H9 (cell line): Measurements from ENCODE around the gene CFAP157. TPM values are rescaled to one million over a fixed set of nuclear protein-coding genes. Genes with fewer than 3 reads are reported as not detected.

ENCODE experiments used
- DNase-seq: peaks from one replicate; pipeline ENCODE4 v3.0.0-alpha.2; 2017
- H2AFZ ChIP-seq: one replicate; pipeline ENCODE4 v1.6.1; 2013; ENCODE audit warnings: mild to moderate bottlenecking, low read length, control low read depth, moderate library complexity
- H2AK5ac ChIP-seq: 2 replicates; pipeline ENCODE4 v1.6.1; 2013; ENCODE audit warnings: low read length, control low read depth, mixed read lengths; ENCODE audit not compliant: insufficient read length
- H2BK120ac ChIP-seq: one replicate; pipeline ENCODE4 v1.6.1; 2013; ENCODE audit warnings: low read depth, mild to moderate bottlenecking, low read length, control low read depth, inconsistent platforms; ENCODE audit not compliant: poor library complexity, severe bottlenecking
- H2BK12ac ChIP-seq: 2 replicates; pipeline ENCODE4 v1.6.1; 2013; ENCODE audit warnings: low read length, control low read depth, mixed read lengths, low read depth; ENCODE audit not compliant: insufficient read length
- H2BK15ac ChIP-seq: 2 replicates; pipeline ENCODE4 v1.6.1; 2013; ENCODE audit warnings: low read depth, low read length, control low read depth
- H2BK20ac ChIP-seq: one replicate; pipeline ENCODE4 v1.6.1; 2013; ENCODE audit warnings: low read depth, mild to moderate bottlenecking, low read length, control low read depth, inconsistent platforms; ENCODE audit not compliant: poor library complexity, severe bottlenecking
- H2BK5ac ChIP-seq: 2 replicates; pipeline ENCODE4 v1.6.1; 2013; ENCODE audit warnings: low read length, control low read depth, mixed read lengths; ENCODE audit not compliant: insufficient read length
- H3K14ac ChIP-seq: 2 replicates; pipeline ENCODE4 v1.6.1; 2013; ENCODE audit warnings: low read length, control low read depth; ENCODE audit not compliant: insufficient read depth
- H3K18ac ChIP-seq: 2 replicates; pipeline ENCODE4 v1.6.1; 2013; ENCODE audit warnings: low read depth, mild to moderate bottlenecking, mixed read lengths, low read length, control low read depth; ENCODE audit not compliant: insufficient read length
- H3K23ac ChIP-seq: 2 replicates; pipeline ENCODE4 v1.6.1; 2013; ENCODE audit warnings: low read length, control low read depth, mixed read lengths, low read depth; ENCODE audit not compliant: insufficient read length
- H3K23me2 ChIP-seq: 2 replicates; pipeline ENCODE4 v1.6.1; 2013; ENCODE audit warnings: low read depth, mild to moderate bottlenecking, mixed read lengths, low read length, control low read depth; ENCODE audit not compliant: insufficient read length, poor library complexity, severe bottlenecking
- H3K27ac ChIP-seq: 2 replicates; pipeline ENCODE4 v1.5.1; 2013; ENCODE audit warnings: low read length, control low read depth, mixed read lengths, low read depth; ENCODE audit not compliant: insufficient read length
- H3K27me3 ChIP-seq: 2 replicates; pipeline ENCODE4 v1.6.1; 2013; ENCODE audit warnings: low read length, control low read depth, inconsistent platforms; ENCODE audit not compliant: insufficient read depth
- H3K4ac ChIP-seq: 2 replicates; pipeline ENCODE4 v1.6.1; 2013; ENCODE audit warnings: low read depth, mild to moderate bottlenecking, control low read depth, inconsistent platforms, low read length, moderate library complexity
- H3K4me1 ChIP-seq: 2 replicates; pipeline ENCODE4 v1.6.1; 2013; ENCODE audit warnings: low read length, control low read depth, inconsistent platforms; ENCODE audit not compliant: insufficient read depth
- H3K4me2 ChIP-seq: 2 replicates; pipeline ENCODE4 v1.6.1; 2013; ENCODE audit warnings: low read length, control low read depth, mixed read lengths; ENCODE audit not compliant: insufficient read length, insufficient read depth
- H3K56ac ChIP-seq: 2 replicates; pipeline ENCODE4 v1.6.1; 2013; ENCODE audit warnings: low read depth, mild to moderate bottlenecking, mixed read lengths, low read length, control low read depth; ENCODE audit not compliant: insufficient read length
- H3K79me1 ChIP-seq: 2 replicates; pipeline ENCODE4 v1.6.1; 2013; ENCODE audit warnings: low read depth, mild to moderate bottlenecking, moderate library complexity, low read length, control low read depth, inconsistent platforms; ENCODE audit not compliant: insufficient read depth, poor library complexity, severe bottlenecking
- H3K79me2 ChIP-seq: 2 replicates; pipeline ENCODE4 v1.6.1; 2013; ENCODE audit warnings: low read length, control low read depth, inconsistent platforms; ENCODE audit not compliant: insufficient read depth
- H3K9ac ChIP-seq: 2 replicates; pipeline ENCODE4 v1.6.1; 2013; ENCODE audit warnings: low read length, control low read depth, mixed read lengths; ENCODE audit not compliant: insufficient read length; ENCODE audit errors: extremely low read depth
- H3K9me3 ChIP-seq: one replicate; pipeline ENCODE4 v1.6.1; 2013; ENCODE audit warnings: low read depth, low read length, inconsistent platforms; ENCODE audit not compliant: control insufficient read depth
- H3T11ph ChIP-seq: one replicate; pipeline ENCODE4 v1.6.1; 2013; ENCODE audit warnings: mild to moderate bottlenecking, low read length, control low read depth, inconsistent platforms
- H4K20me1 ChIP-seq: one replicate; pipeline ENCODE4 v1.6.1; 2013; ENCODE audit not compliant: control insufficient read depth, insufficient read length, insufficient read depth
- H4K5ac ChIP-seq: 2 replicates; pipeline ENCODE4 v1.6.1; 2013; ENCODE audit warnings: low read depth, mild to moderate bottlenecking, mixed read lengths, low read length, control low read depth; ENCODE audit not compliant: insufficient read length
- H4K8ac ChIP-seq: replicated peaks from 2 replicates; pipeline ENCODE4 v1.6.1; 2013; ENCODE audit warnings: low read length, control low read depth, mixed read lengths, low read depth; ENCODE audit not compliant: insufficient read length
- H4K91ac ChIP-seq: 2 replicates; pipeline ENCODE4 v1.6.1; 2013; ENCODE audit warnings: low read depth, mild to moderate bottlenecking, moderate library complexity, mixed read lengths, low read length, control low read depth; ENCODE audit not compliant: insufficient read length
- H3K27ac Mint-ChIP-seq, 3 experiments: 2 replicates in 2 of 3; 3 replicates in 1 of 3; pipeline ENCODE4 v1.8.0; 2020 to 2021; ENCODE audit warnings: mixed read lengths in 3 of 3, mild to moderate bottlenecking in 1 of 3, moderate library complexity in 1 of 3
- H3K27me3 Mint-ChIP-seq: 2 replicates; pipeline ENCODE4 v1.8.0; 2021; ENCODE audit warnings: low read depth, mild to moderate bottlenecking, moderate library complexity, mixed read lengths
- H3K36me3 Mint-ChIP-seq, 3 experiments: 2 replicates in 2 of 3; 3 replicates in 1 of 3; pipeline ENCODE4 v1.8.0; 2020 to 2021; ENCODE audit warnings: low read depth in 3 of 3, mixed read lengths in 3 of 3; ENCODE audit not compliant: insufficient read depth in 1 of 3
- H3K4me1 Mint-ChIP-seq, 2 experiments: 2 replicates each; pipeline ENCODE4 v1.8.0; 2020; ENCODE audit warnings: mixed read lengths in 2 of 2
- H3K4me3 Mint-ChIP-seq, 2 experiments: 2 replicates in 1 of 2; 3 replicates in 1 of 2; pipeline ENCODE4 v1.8.0; 2020 to 2021; ENCODE audit warnings: mild to moderate bottlenecking in 2 of 2, mixed read lengths in 2 of 2, moderate library complexity in 1 of 2
- H3K9me3 Mint-ChIP-seq, 2 experiments: 2 replicates in 1 of 2; 3 replicates in 1 of 2; pipeline ENCODE4 v1.8.0; 2020; ENCODE audit warnings: mild to moderate bottlenecking in 2 of 2, mixed read lengths in 2 of 2, moderate library complexity in 1 of 2
- WGBS: extraction: QIAGEN DNeasy Blood & Tissue Kit; methylation state at CpG from one replicate; pipeline ENCODE4 v1.1.7; 2013; ENCODE audit warnings: missing lambda C conversion rate, low lambda C conversion rate, mixed read lengths; ENCODE audit not compliant: insufficient read length; ENCODE audit errors: extremely low coverage; 5-methylcytosine and 5-hydroxymethylcytosine counted together
- total RNA-seq: library from RNA; stranded (reverse); gene quantifications from 2 replicates; pipeline ENCODE4 v1.2.1, GENCODE V29; 2021
- TF ChIP-seq, protein P1 (sequence below): fragments of 200-600 bp; sonication (generic); conservative IDR thresholded peaks from 3 replicates; pipeline ENCODE4 v1.8.0; 2021; ENCODE audit warnings: antibody characterized with exemption, mild to moderate bottlenecking

CFAP157 gene
- total RNA-seq, 1 experiment from 2014 or later: 0.22 TPM

DNA sequence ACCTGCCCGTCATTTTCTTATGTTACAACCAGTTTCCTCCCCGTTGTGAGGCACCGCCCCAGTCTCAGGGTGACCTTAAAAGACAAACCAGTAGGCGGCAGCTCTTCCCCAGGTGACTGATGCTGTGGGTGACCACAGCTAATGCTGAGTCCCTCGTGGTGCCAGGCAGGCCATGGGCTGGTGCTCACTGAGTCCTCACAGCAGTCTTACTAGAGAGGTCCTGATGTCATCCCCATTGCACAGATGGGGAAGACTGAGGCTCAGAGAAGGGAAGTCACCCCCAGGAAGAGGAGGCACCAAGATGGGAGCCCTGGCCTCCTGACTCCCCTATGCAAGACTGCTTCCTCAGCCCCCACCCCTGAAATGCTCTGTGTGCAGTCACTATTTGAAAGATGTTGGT, 978 bp downstream of the CFAP157 start:
- no peak overlapping the region for H3K27ac Mint-ChIP-seq
- Histone ChIP-seq H2BK20ac (no peak overlapping the region), H3K4me1 (no peaks in the 10 kb centered on the region; the same call in 1 of the 2 replicates), H3K79me2 (no peaks in the 10 kb centered on the region), H3K27ac (no peak overlapping the region), H3K9ac (no peak overlapping the region), H4K20me1 (no peaks in the 10 kb centered on the region), H3T11ph (no peak overlapping the region), H3K18ac (no peak overlapping the region), H2BK5ac (no peak overlapping the region), H3K14ac (no peak overlapping the region), H3K4me2 (no peak overlapping the region), H2AFZ (no peak overlapping the region), H4K5ac (no peak overlapping the region), H3K56ac (no peak overlapping the region), H3K23ac (no peak overlapping the region), H4K8ac (no peak overlapping the region), H3K4ac (no peak overlapping the region), H2BK12ac (no peak overlapping the region), H2BK120ac (no peak overlapping the region), H3K27me3 (no peaks in the 10 kb centered on the region), H3K79me1 (no peaks in the 10 kb centered on the region), H4K91ac (no peak overlapping the region), H3K23me2 (no peaks in the 10 kb centered on the region), H2BK15ac (no peak overlapping the region), H2AK5ac (no peak overlapping the region), H3K9me3 (no peaks in the 10 kb centered on the region)
- TF ChIP-seq, protein P1, sequence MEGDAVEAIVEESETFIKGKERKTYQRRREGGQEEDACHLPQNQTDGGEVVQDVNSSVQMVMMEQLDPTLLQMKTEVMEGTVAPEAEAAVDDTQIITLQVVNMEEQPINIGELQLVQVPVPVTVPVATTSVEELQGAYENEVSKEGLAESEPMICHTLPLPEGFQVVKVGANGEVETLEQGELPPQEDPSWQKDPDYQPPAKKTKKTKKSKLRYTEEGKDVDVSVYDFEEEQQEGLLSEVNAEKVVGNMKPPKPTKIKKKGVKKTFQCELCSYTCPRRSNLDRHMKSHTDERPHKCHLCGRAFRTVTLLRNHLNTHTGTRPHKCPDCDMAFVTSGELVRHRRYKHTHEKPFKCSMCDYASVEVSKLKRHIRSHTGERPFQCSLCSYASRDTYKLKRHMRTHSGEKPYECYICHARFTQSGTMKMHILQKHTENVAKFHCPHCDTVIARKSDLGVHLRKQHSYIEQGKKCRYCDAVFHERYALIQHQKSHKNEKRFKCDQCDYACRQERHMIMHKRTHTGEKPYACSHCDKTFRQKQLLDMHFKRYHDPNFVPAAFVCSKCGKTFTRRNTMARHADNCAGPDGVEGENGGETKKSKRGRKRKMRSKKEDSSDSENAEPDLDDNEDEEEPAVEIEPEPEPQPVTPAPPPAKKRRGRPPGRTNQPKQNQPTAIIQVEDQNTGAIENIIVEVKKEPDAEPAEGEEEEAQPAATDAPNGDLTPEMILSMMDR: peak; percentile 43; the same call in 2 of the 3 replicates
- no peak for DNase-seq
- peaks cover 17 to 40% of the 10 kb centered on the region in 2 experiments for H3K4me1 Mint-ChIP-seq
- no peak overlapping the region; a peak in 1 of 5 replicates for H3K4me3 Mint-ChIP-seq
- H3K9me3 Mint-ChIP-seq: peaks cover 0 to 2% of the 10 kb centered on the region in 2 experiments; a peak in 1 of 5 replicates
- no peaks in the 10 kb centered on the region; a peak in 1 of 7 replicates for H3K36me3 Mint-ChIP-seq
- peaks cover 7% of the 10 kb centered on the region for H3K27me3 Mint-ChIP-seq
- WGBS: no CpG with 5 or more reads among the region's 5 CpGs
